Measurements from ENCODE around the gene PRICKLE2. TPM values are rescaled to one million over a fixed set of nuclear protein-coding genes. Genes with fewer than 3 reads are reported as not detected.

Gene PRICKLE2
- total and polyA plus RNA-seq, 2 donors (not counting 1 experiment from before 2014, with no cell fraction given): 14.1 to 29.4 TPM

- Histone ChIP-seq H3K4me1 (ENCODE audit: control insufficient read depth, extremely low read depth, insufficient read depth, low read length) (no peaks in the 10 kb centered on the region), H3K27ac (ENCODE audit: insufficient read depth, low read length) (no peak overlapping the region), H3K36me3 (ENCODE audit: control insufficient read depth, insufficient read depth, low read length) (no peaks in the 10 kb centered on the region), H2AFZ (ENCODE audit: low read length) (no peak overlapping the region), H3K9ac (ENCODE audit: insufficient read depth, low read length) (no peak overlapping the region), H3K9me3 (ENCODE audit: control insufficient read depth, insufficient read depth, low read depth, low read length) (no peaks in the 10 kb centered on the region), H3K4me2 (ENCODE audit: extremely low read depth, insufficient read depth, low read length) (no peak overlapping the region), H3K4me3 (replicated peaks in 1 of 4; ENCODE audit: control extremely low read depth in 1 of 4, insufficient read depth in 1 of 4, low read depth in 3 of 4, low read length in 4 of 4) (no peak overlapping the region), H4K20me1 (ENCODE audit: control insufficient read depth, extremely low read depth, insufficient read depth, low read length) (no peaks in the 10 kb centered on the region), H3K27me3 (ENCODE audit: control insufficient read depth, insufficient read depth, low read length) (no peaks in the 10 kb centered on the region), H3K79me2 (ENCODE audit: control insufficient read depth, insufficient read depth, low read length) (no peaks in the 10 kb centered on the region)
- DNase-seq (ENCODE audit: low read depth in 2 of 2): no peak
- TF ChIP-seq EZH2 (IDR thresholded peaks at IDR 0.05; ENCODE audit: low read length, missing control alignments) (no peak), CTCF (conservative IDR thresholded peaks at IDR 0.05 in 1 of 2, IDR thresholded peaks at IDR 0.05 in 1 of 2; ENCODE audit: low read depth in 1 of 2, low read length in 2 of 2) (no peak)
Measured at GRCh38 chr3:64049832-64050231, 175.4 kb downstream of the PRICKLE2 start.

GRCh38 chr3:64049136-64049535, 176.1 kb downstream of the PRICKLE2 start:
- TF ChIP-seq CTCF (conservative IDR thresholded peaks at IDR 0.05 in 1 of 2, IDR thresholded peaks at IDR 0.05 in 1 of 2; ENCODE audit: low read depth in 1 of 2, low read length in 2 of 2) (no peak), EZH2 (IDR thresholded peaks at IDR 0.05; ENCODE audit: low read length, missing control alignments) (no peak)
- H3K4me1 ChIP-seq (ENCODE audit: control insufficient read depth, extremely low read depth, insufficient read depth, low read length): no peaks in the 10 kb centered on the region
- H3K4me2 ChIP-seq (ENCODE audit: extremely low read depth, insufficient read depth, low read length): no peak overlapping the region
- no peaks in the 10 kb centered on the region for H3K9me3 ChIP-seq (ENCODE audit: control insufficient read depth, insufficient read depth, low read depth, low read length)
- DNase-seq (ENCODE audit: low read depth in 2 of 2): peak in 1 of 2 donors; percentile 93
- no peaks in the 10 kb centered on the region for H3K27me3 ChIP-seq (ENCODE audit: control insufficient read depth, insufficient read depth, low read length)
- H3K36me3 ChIP-seq (ENCODE audit: control insufficient read depth, insufficient read depth, low read length): no peaks in the 10 kb centered on the region
- H2AFZ ChIP-seq (ENCODE audit: low read length): no peak overlapping the region
- no peaks in the 10 kb centered on the region for H4K20me1 ChIP-seq (ENCODE audit: control insufficient read depth, extremely low read depth, insufficient read depth, low read length)
- H3K79me2 ChIP-seq (ENCODE audit: control insufficient read depth, insufficient read depth, low read length): no peaks in the 10 kb centered on the region
- H3K9ac ChIP-seq (ENCODE audit: insufficient read depth, low read length): no peak overlapping the region
- H3K27ac ChIP-seq (ENCODE audit: insufficient read depth, low read length): no peak overlapping the region
- no peak overlapping the region for H3K4me3 ChIP-seq (replicated peaks in 1 of 4; ENCODE audit: control extremely low read depth in 1 of 4, insufficient read depth in 1 of 4, low read depth in 3 of 4, low read length in 4 of 4)

GRCh38 chr3:64048631-64049061, 176.6 kb downstream of the PRICKLE2 start:
- Histone ChIP-seq H3K79me2 (ENCODE audit: control insufficient read depth, insufficient read depth, low read length) (no peaks in the 10 kb centered on the region), H4K20me1 (ENCODE audit: control insufficient read depth, extremely low read depth, insufficient read depth, low read length) (no peaks in the 10 kb centered on the region), H3K36me3 (ENCODE audit: control insufficient read depth, insufficient read depth, low read length) (no peaks in the 10 kb centered on the region), H3K4me3 (replicated peaks in 1 of 4; ENCODE audit: control extremely low read depth in 1 of 4, insufficient read depth in 1 of 4, low read depth in 3 of 4, low read length in 4 of 4) (no peak overlapping the region), H3K27me3 (ENCODE audit: control insufficient read depth, insufficient read depth, low read length) (no peaks in the 10 kb centered on the region), H3K4me2 (ENCODE audit: extremely low read depth, insufficient read depth, low read length) (no peak overlapping the region), H3K9me3 (ENCODE audit: control insufficient read depth, insufficient read depth, low read depth, low read length) (no peaks in the 10 kb centered on the region), H2AFZ (ENCODE audit: low read length) (no peak overlapping the region), H3K4me1 (ENCODE audit: control insufficient read depth, extremely low read depth, insufficient read depth, low read length) (no peaks in the 10 kb centered on the region), H3K27ac (ENCODE audit: insufficient read depth, low read length) (no peak overlapping the region), H3K9ac (ENCODE audit: insufficient read depth, low read length) (no peak overlapping the region)
- DNase-seq (ENCODE audit: low read depth in 2 of 2): peak; percentile 53 to 58
- no peak for TF ChIP-seq EZH2 (IDR thresholded peaks at IDR 0.05; ENCODE audit: low read length, missing control alignments)
- no peak for TF ChIP-seq CTCF (conservative IDR thresholded peaks at IDR 0.05 in 1 of 2, IDR thresholded peaks at IDR 0.05 in 1 of 2; ENCODE audit: low read depth in 1 of 2, low read length in 2 of 2)
